IPS-20b (cell line): Measurements from ENCODE around the gene ARPP21.

Experiments used
- H3K27ac ChIP-seq: one replicate; pipeline ENCODE4 v1.5.1; 2013; ENCODE audit warnings: low read length
- H3K27me3 ChIP-seq: 2 replicates; pipeline ENCODE4 v1.6.1; 2013; ENCODE audit warnings: mild to moderate bottlenecking, low read length, inconsistent platforms; ENCODE audit not compliant: insufficient read depth
- H3K36me3 ChIP-seq: 2 replicates; pipeline ENCODE4 v1.6.1; 2013; ENCODE audit warnings: low read depth, mild to moderate bottlenecking, inconsistent platforms, low read length, moderate library complexity; ENCODE audit not compliant: insufficient read depth
- H3K4me1 ChIP-seq: 2 replicates; pipeline ENCODE4 v1.6.1; 2013; ENCODE audit warnings: mild to moderate bottlenecking, control low read depth, inconsistent platforms, low read length, moderate library complexity; ENCODE audit not compliant: insufficient read depth
- H3K4me3 ChIP-seq: 2 replicates; pipeline ENCODE4 v1.5.1; 2013; ENCODE audit warnings: mild to moderate bottlenecking, low read length, inconsistent platforms
- H3K9ac ChIP-seq: 2 replicates; pipeline ENCODE4 v1.6.1; 2013; ENCODE audit warnings: low read depth, mild to moderate bottlenecking, inconsistent platforms, low read length, moderate library complexity
- H3K9me3 ChIP-seq: 2 replicates; pipeline ENCODE4 v1.6.1; 2013; ENCODE audit warnings: mild to moderate bottlenecking, low read depth, low read length, inconsistent platforms; ENCODE audit not compliant: insufficient read depth

The ARPP21 gene

GRCh38 chr3:35721628-35722027 lies 82.3 kb downstream of the ARPP21 start:
- Histone ChIP-seq H3K4me3 (no peak overlapping the region), H3K27ac (no peak overlapping the region), H3K36me3 (no peaks in the 10 kb centered on the region), H3K4me1 (no peaks in the 10 kb centered on the region), H3K27me3 (peaks cover 52% of the 10 kb centered on the region), H3K9ac (no peak overlapping the region), H3K9me3 (no peaks in the 10 kb centered on the region)

- Histone ChIP-seq H3K4me1 (no peaks in the 10 kb centered on the region), H3K9me3 (no peaks in the 10 kb centered on the region), H3K9ac (no peak overlapping the region), H3K4me3 (no peak overlapping the region), H3K27me3 (peaks cover 64% of the 10 kb centered on the region), H3K27ac (no peak overlapping the region), H3K36me3 (no peaks in the 10 kb centered on the region)
These were observed 83.6 kb downstream of the ARPP21 start for GRCh38 chr3:35722902-35723301.

GRCh38 chr3:35723480-35724097 lies 84.3 kb downstream of the ARPP21 start:
- Histone ChIP-seq H3K4me1 (no peaks in the 10 kb centered on the region), H3K4me3 (no peak overlapping the region), H3K36me3 (no peaks in the 10 kb centered on the region), H3K27ac (no peak overlapping the region), H3K27me3 (peaks cover 64% of the 10 kb centered on the region), H3K9ac (no peak overlapping the region), H3K9me3 (no peaks in the 10 kb centered on the region)

DNA sequence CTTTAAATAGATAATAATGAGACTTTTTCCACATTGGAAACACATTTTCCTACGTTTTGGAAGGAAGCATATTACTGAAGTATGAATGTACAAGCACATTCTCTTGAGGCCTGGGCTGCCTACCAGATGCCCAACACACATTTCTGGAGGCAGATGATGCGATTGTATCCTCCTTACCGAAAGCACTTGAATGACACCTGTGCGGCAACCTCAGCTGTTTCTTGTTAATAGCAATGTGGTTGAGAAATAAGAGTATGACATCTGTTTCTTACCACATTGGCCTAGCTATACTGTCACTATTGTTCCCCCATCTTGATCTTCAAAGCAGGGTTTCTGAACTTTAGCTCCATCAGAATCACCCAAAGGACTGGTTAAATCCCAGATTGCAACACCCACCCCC lies 84.8 kb downstream of the ARPP21 start:
- peaks cover 64% of the 10 kb centered on the region for H3K27me3 ChIP-seq
- no peak overlapping the region for H3K27ac ChIP-seq
- no peak overlapping the region for H3K9ac ChIP-seq
- H3K9me3 ChIP-seq, result no peaks in the 10 kb centered on the region
- H3K4me1 ChIP-seq, result no peaks in the 10 kb centered on the region
- no peak overlapping the region for H3K4me3 ChIP-seq
- no peaks in the 10 kb centered on the region for H3K36me3 ChIP-seq

DNA sequence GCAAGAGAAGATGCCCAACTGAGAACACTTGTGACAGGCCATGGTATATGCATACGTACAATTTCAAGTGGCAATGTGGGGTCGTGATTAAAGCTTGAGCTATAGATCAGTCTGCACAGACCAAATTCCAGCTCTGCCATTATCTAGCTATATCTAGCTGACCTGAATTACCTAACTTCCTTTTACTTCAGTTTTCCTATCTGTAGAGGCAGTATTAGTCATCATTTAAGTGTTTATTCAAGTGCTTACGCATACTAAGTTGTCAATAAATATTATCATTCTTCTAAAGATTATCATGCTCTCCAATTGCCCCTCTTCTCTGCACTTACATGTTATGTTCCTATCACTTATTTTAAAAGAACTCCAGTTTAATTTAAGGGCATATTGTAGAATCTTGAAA lies 87.9 kb downstream of the ARPP21 start:
- Histone ChIP-seq H3K4me3 (no peak overlapping the region), H3K4me1 (no peaks in the 10 kb centered on the region), H3K9me3 (no peaks in the 10 kb centered on the region), H3K9ac (no peak overlapping the region), H3K27ac (no peak overlapping the region), H3K27me3 (peaks cover 55% of the 10 kb centered on the region), H3K36me3 (no peaks in the 10 kb centered on the region)

GRCh38 chr3:35733341-35733740 lies 94.0 kb downstream of the ARPP21 start:
- Histone ChIP-seq H3K4me1 (no peaks in the 10 kb centered on the region), H3K27ac (no peak overlapping the region), H3K4me3 (no peak overlapping the region), H3K36me3 (no peaks in the 10 kb centered on the region), H3K9me3 (no peaks in the 10 kb centered on the region), H3K9ac (no peak overlapping the region), H3K27me3 (no peaks in the 10 kb centered on the region; the same call in 1 of the 2 replicates)

DNA sequence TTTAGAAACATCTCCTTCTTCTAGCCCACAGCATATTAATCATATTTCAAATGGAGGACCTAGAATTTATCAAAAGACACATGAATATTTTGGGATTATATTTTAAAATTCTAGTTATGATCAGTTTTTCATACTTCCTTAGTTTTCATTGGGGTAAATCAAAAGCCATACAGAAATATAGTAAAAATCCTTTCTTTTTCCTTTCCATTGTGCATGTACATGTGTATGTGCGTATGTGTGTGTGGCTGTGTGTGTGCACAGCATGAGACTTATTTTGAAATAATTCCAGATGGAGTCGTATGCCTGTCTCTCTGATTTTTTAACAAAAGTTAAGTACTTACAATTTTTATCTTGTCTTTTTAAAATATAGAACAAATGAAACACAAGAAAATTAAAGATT lies 94.5 kb downstream of the ARPP21 start:
- Histone ChIP-seq H3K4me3 (no peak overlapping the region), H3K4me1 (no peaks in the 10 kb centered on the region), H3K9me3 (no peaks in the 10 kb centered on the region), H3K27ac (no peak overlapping the region), H3K36me3 (no peaks in the 10 kb centered on the region), H3K27me3 (no peaks in the 10 kb centered on the region; the same call in 1 of the 2 replicates), H3K9ac (no peak overlapping the region)

GRCh38 chr3:35737080-35737479 lies 97.8 kb downstream of the ARPP21 start:
- Histone ChIP-seq H3K9me3 (no peaks in the 10 kb centered on the region), H3K4me1 (peaks cover 2% of the 10 kb centered on the region; the same call in 1 of the 2 replicates), H3K9ac (no peak overlapping the region), H3K4me3 (no peak overlapping the region), H3K27me3 (no peaks in the 10 kb centered on the region), H3K27ac (no peak overlapping the region), H3K36me3 (no peaks in the 10 kb centered on the region)

DNA sequence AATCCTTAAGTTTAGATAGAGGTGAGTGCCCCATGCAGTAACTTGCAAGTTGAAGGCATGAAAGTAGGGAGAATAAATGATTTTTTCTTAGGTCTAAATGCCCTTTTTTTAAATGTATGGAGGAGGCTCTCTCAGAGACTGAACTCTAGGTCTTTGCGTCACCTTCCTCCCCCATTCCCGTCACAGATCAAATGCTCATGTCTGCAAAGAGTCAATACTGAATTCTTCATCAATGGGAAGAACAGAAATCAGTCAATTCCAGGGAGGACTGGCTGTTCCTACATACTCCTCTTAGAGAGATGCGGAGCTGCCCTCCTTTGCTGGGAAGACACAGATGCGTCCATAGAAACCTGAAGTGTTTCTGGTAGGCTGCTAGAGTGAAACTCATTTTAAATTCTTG lies 98.2 kb downstream of the ARPP21 start:
- Histone ChIP-seq H3K27me3 (no peaks in the 10 kb centered on the region), H3K9ac (no peak overlapping the region), H3K4me1 (peaks cover 2% of the 10 kb centered on the region; the same call in 1 of the 2 replicates), H3K4me3 (no peak overlapping the region), H3K27ac (no peak overlapping the region), H3K36me3 (no peaks in the 10 kb centered on the region), H3K9me3 (no peaks in the 10 kb centered on the region)

- no peak overlapping the region for H3K27ac ChIP-seq
- H3K4me3 ChIP-seq, result no peak overlapping the region
- H3K9ac ChIP-seq, result no peak overlapping the region
- H3K27me3 ChIP-seq, result peaks cover 3% of the 10 kb centered on the region
- H3K4me1 ChIP-seq, result peaks cover 2% of the 10 kb centered on the region; the same call in 1 of the 2 replicates
- no peaks in the 10 kb centered on the region for H3K36me3 ChIP-seq
- no peaks in the 10 kb centered on the region for H3K9me3 ChIP-seq
These were observed 98.8 kb downstream of the ARPP21 start for GRCh38 chr3:35737934-35738706.

DNA sequence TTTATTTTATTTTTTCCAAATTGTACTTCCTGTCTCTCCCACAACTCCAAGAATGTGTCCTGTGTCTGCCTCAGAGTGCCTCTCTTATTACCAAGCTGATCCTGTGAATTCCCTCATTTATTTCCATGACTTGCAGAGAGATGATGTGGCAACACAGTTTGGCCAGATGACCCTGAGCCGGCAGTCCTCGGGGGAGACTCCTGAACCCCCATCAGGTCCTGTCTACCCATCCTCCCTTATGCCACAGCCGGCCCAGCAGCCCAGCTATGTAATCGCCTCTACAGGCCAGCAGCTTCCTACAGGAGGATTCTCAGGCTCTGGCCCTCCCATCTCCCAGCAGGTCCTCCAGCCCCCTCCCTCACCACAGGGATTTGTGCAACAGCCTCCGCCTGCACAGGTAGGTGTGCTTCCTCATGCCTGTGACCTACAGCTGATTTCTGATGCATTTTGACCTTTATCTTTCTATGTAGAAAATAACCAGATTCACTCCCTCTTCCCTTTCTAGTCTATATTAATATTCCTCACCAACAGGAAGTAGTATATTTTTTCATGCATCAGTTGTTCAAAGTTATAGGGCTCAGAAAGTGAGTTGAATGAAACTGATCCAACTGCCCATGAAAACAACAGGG lies 100.0 kb downstream of the ARPP21 start:
- Histone ChIP-seq H3K27me3 (peaks cover 15% of the 10 kb centered on the region), H3K9ac (no peak overlapping the region), H3K27ac (no peak overlapping the region), H3K4me1 (peaks cover 7% of the 10 kb centered on the region; the same call in 1 of the 2 replicates), H3K4me3 (no peak overlapping the region), H3K9me3 (no peaks in the 10 kb centered on the region), H3K36me3 (no peaks in the 10 kb centered on the region)
